Ovary (tissue), 3 donors: Measurements from ENCODE around the gene RNF223.

Experiments used
- CTCF ChIP-seq, 3 donors: fragments of 450-650 bp in 2 of 3; fragments of 200-600 bp in 1 of 3; IDR thresholded peaks; one replicate each; pipeline versions ENCODE4 v1.5.1 to v1.8.0; 2016 to 2022; ENCODE audit warnings: antibody characterized with exemption in 3 of 3, mild to moderate bottlenecking in 1 of 3
- EP300 ChIP-seq: sonication (generic); formaldehyde crosslinking; IDR thresholded peaks from one replicate; pipeline ENCODE4 v1.6.1; 2017; ENCODE audit warnings: antibody characterized with exemption
- POLR2A ChIP-seq: fragments of 450-650 bp; IDR thresholded peaks from one replicate; pipeline ENCODE4 v1.6.1; 2017; ENCODE audit warnings: antibody characterized with exemption, mild to moderate bottlenecking, moderate library complexity
- donor health status: DM: no; HTN: no; CAD: no.

GRCh38 chr1:1046243-1046642, 27.9 kb downstream of the RNF223 start:
- TF ChIP-seq CTCF (IDR thresholded peaks at IDR 0.05) (no peak), EP300 (no peak), POLR2A (no peak)
